ENCODE data around the gene TPRA1. TPM values are rescaled to one million over a fixed set of nuclear protein-coding genes. Genes with fewer than 3 reads are reported as not detected.
"Not testable (repeated sequence)": the region's sequence is repeated elsewhere in the genome, so short reads cannot be mapped to it uniquely, and the experiment has no call there.

The TPRA1 gene
- total RNA-seq, 2 experiments from 2014 or later = 15.1 to 15.9 TPM

- Mint-ChIP-seq H3K27ac (no peak overlapping the region), H3K4me1 (ENCODE audit: low read depth) (peaks cover 4% of the 10 kb centered on the region), H3K27me3 (ENCODE audit: low read depth) (peaks cover 7% of the 10 kb centered on the region), H3K4me3 (no peak overlapping the region), H3K9me3 (no peaks in the 10 kb centered on the region), H3K36me3 (ENCODE audit: low read depth) (no peaks in the 10 kb centered on the region)
- DNase-seq = no peak
- CTCF ChIA-PET = interaction anchor here (1.2 to 4.0 kb wide), 3 partner anchors 8 to 64 kb away, joined by 3 to 18 read pairs (median 9); no protein-coding TSS in a partner anchor
- intact Hi-C loops (cut with micrococcal nuclease) = no loop called here
Observed at GRCh38 chr3:127536830-127537812, 53.4 kb downstream of the TPRA1 start.

DNA sequence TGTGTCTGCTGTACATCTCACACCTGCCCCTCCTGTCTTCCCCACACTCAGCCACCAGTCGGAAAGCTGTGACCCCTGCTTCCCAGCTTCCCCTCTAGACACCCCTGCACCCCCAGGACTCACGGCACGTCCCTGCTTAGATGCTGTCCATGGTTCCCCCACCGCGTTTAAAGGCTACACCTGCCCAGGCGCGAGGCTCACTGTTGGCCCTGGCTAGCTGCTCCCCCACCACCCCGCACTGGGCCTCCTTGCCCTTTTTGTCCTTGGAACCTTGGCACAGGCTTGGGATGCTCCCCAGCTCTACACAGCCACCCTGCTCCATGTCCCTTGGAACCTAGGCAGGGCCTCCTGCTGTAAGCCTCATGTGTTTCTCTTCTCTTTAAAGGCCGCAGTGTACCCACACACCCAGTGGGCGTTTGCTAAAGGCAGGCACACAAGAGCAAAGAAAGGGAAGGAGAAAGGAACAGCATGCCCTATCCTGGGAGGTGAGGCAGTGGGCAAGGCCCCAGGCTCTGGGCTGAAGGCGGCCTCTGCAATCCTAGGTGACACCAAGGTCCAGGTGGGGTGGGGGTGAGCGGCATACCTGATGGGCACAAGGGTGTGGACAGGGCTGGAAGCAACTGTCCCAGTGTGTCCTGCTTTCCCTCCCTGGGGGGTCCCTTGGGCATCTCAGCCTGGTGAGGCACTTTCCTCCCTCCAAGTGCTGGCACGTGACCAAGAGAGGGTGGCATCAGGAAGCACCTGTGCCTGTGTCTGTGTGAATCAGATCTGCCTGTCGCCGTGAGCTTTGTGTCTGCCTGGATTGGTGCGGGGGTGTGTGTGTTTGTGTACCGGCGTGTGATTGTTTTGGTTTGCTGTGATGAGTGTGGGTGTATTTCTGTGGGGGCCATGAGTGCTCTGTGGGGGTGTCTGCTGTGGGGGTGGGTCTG, 54.4 kb downstream of the TPRA1 start:
- H3K27ac Mint-ChIP-seq = no peak overlapping the region
- intact Hi-C loops (cut with micrococcal nuclease) = no loop called here
- H3K4me1 Mint-ChIP-seq (ENCODE audit: low read depth) = peaks cover 4% of the 10 kb centered on the region
- CTCF ChIA-PET = interaction anchor here (2.6 to 4.0 kb wide), 2 partner anchors 9 to 12 kb away, joined by 9 to 18 read pairs; no protein-coding TSS in a partner anchor
- H3K9me3 Mint-ChIP-seq = no peaks in the 10 kb centered on the region
- peaks cover 7% of the 10 kb centered on the region for H3K27me3 Mint-ChIP-seq (ENCODE audit: low read depth)
- no peak overlapping the region for H3K4me3 Mint-ChIP-seq
- no peaks in the 10 kb centered on the region for H3K36me3 Mint-ChIP-seq (ENCODE audit: low read depth)
- no peak for DNase-seq

- no peaks in the 10 kb centered on the region for H3K9me3 Mint-ChIP-seq
- H3K27me3 Mint-ChIP-seq (ENCODE audit: low read depth) = peaks cover 7% of the 10 kb centered on the region
- no peaks in the 10 kb centered on the region for H3K36me3 Mint-ChIP-seq (ENCODE audit: low read depth)
- CTCF ChIA-PET = interaction anchor here (1.0 to 2.6 kb wide), 2 partner anchors 10 to 12 kb away, joined by 3 to 9 read pairs; no protein-coding TSS in a partner anchor
- DNase-seq = no peak
- peaks cover 4% of the 10 kb centered on the region for H3K4me1 Mint-ChIP-seq (ENCODE audit: low read depth)
- intact Hi-C loops (cut with micrococcal nuclease) = no loop called here
- no peak overlapping the region for H3K4me3 Mint-ChIP-seq
- no peak overlapping the region for H3K27ac Mint-ChIP-seq
Observed at GRCh38 chr3:127535106-127535785, 55.3 kb downstream of the TPRA1 start.

GRCh38 chr3:127534564-127534963, 56.0 kb downstream of the TPRA1 start:
- intact Hi-C loops (cut with micrococcal nuclease) = no loop called here
- Mint-ChIP-seq H3K4me1 (ENCODE audit: low read depth) (peaks cover 4% of the 10 kb centered on the region), H3K9me3 (no peaks in the 10 kb centered on the region), H3K4me3 (no peak overlapping the region), H3K27me3 (ENCODE audit: low read depth) (peaks cover 7% of the 10 kb centered on the region), H3K27ac (no peak overlapping the region), H3K36me3 (ENCODE audit: low read depth) (no peaks in the 10 kb centered on the region)
- no peak for DNase-seq
- CTCF ChIA-PET = interaction anchor here (1.0 kb wide), 1 partner anchor 13 kb away, joined by 3 read pairs; no protein-coding TSS in a partner anchor

- Mint-ChIP-seq H3K9me3 (no peaks in the 10 kb centered on the region), H3K4me3 (no peak overlapping the region), H3K27ac (no peak overlapping the region), H3K4me1 (ENCODE audit: low read depth) (peaks cover 4% of the 10 kb centered on the region), H3K36me3 (ENCODE audit: low read depth) (no peaks in the 10 kb centered on the region), H3K27me3 (ENCODE audit: low read depth) (peaks cover 7% of the 10 kb centered on the region)
- no peak for DNase-seq
- intact Hi-C loops (cut with micrococcal nuclease) = no loop called here
- CTCF ChIA-PET = no interaction called here
Observed at GRCh38 chr3:127534161-127534451, 56.4 kb downstream of the TPRA1 start.

- H3K27me3 Mint-ChIP-seq (ENCODE audit: low read depth) = peaks cover 4% of the 10 kb centered on the region
- CTCF ChIA-PET = interaction anchor here (0.5 to 0.6 kb wide), 3 partner anchors 20 to 1438 kb away, joined by 3 to 7 read pairs (median 4); no protein-coding TSS in a partner anchor
Observed at GRCh38 chr3:127532561-127533203, 57.9 kb downstream of the TPRA1 start.

DNA sequence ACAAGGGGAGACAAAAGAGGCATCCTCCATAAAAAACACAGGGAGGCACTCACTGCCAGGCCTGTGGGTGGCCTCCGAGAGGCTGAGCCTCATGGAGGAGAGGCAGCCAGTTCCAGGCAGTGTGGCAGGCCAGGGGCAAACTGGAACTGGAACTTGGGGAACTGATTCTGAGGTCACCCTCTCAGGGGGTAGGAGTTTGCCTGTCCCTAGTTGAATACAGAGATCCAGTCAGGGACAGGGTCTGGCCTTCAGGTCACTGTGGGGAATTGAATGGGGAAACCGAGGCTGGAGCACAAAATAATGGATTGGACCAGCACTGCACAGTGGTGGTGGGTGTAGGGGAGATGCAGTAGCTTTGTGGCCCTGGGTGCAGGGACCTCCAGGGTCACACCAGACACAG, 58.7 kb downstream of the TPRA1 start:
- Mint-ChIP-seq H3K9me3 (no peaks in the 10 kb centered on the region), H3K4me1 (ENCODE audit: low read depth) (peaks cover 4% of the 10 kb centered on the region), H3K36me3 (ENCODE audit: low read depth) (no peaks in the 10 kb centered on the region), H3K27me3 (ENCODE audit: low read depth) (peaks cover 4% of the 10 kb centered on the region), H3K27ac (no peak overlapping the region), H3K4me3 (no peak overlapping the region)
- intact Hi-C loops (cut with micrococcal nuclease) = no loop called here
- DNase-seq = no peak
- CTCF ChIA-PET = no interaction called here

More at GRCh38 chr3:127532561-127533203, 57.9 kb downstream of the TPRA1 start:
- no peak for DNase-seq
- Mint-ChIP-seq H3K9me3 (no peaks in the 10 kb centered on the region), H3K27ac (no peak overlapping the region), H3K4me3 (no peak overlapping the region), H3K4me1 (ENCODE audit: low read depth) (peaks cover 4% of the 10 kb centered on the region), H3K36me3 (ENCODE audit: low read depth) (no peaks in the 10 kb centered on the region)
- intact Hi-C loops (cut with micrococcal nuclease) = no loop called here

DNA sequence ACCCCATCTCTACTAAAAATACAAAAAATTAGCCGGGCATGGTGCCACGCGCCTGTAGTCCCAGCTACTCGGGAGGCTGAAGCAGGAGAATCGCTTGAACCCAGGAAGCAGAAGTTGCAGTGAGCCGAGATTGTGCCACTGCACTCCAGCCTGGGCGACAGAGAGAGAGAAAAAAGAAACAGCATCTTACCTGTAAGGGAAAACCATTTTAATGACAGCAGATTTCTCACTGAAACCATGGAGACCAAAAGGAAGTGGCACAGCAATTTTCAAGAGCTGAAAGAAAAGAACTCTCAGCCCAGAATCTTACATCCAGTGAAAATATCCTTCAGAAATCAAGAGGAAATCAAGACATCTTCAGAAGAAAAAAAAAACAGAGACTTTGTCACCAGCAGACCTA, 59.7 kb downstream of the TPRA1 start:
- H3K4me1 Mint-ChIP-seq (ENCODE audit: low read depth); H3K36me3 Mint-ChIP-seq (ENCODE audit: low read depth); CTCF ChIA-PET; H3K9me3 Mint-ChIP-seq; intact Hi-C loops (cut with micrococcal nuclease); H3K27me3 Mint-ChIP-seq (ENCODE audit: low read depth); H3K4me3 Mint-ChIP-seq; H3K27ac Mint-ChIP-seq; DNase-seq: not testable (repeated sequence)

DNA sequence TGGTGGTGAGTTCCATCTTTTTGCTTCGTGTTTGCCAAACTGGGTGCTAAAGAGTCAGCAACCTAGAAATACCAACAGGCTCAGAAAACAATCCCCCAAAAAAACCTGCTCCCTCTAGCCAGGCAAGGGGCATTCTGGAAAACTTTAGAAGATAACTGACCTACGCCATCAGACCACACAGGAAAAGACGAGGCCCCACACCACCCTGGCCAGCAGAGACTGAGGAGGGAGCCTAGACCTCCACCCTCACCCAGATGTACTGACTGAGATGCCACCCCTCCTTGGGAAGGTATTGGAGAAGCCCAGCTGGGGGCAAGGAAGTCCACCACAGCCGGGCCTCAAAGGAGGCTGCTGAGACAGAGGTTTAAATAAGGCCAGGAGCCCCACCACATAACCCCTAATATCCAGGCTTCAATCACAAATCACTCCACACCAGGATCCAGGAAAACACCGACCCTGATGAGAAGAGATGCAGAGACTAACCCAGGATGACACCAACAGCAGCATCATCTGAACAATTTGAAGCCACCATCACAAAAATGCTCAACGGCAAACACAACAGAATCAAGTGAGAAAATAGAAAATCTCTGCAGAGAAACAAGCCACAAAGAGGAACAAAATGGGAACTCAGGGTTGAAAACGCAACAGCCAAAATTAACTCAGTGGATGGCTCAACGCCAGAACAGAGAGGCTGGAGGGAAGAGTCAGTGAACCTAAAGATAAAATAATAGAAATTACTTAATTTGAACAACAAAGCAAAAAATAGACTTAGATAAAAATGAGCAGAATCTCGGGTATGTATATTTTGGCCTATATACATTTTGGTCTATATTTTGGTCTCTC, 61.0 kb downstream of the TPRA1 start:
- no peak overlapping the region for H3K4me3 Mint-ChIP-seq
- H3K4me1 Mint-ChIP-seq (ENCODE audit: low read depth) = no peaks in the 10 kb centered on the region
- intact Hi-C loops (cut with micrococcal nuclease) = no loop called here
- H3K9me3 Mint-ChIP-seq = no peaks in the 10 kb centered on the region
- peaks cover 8% of the 10 kb centered on the region for H3K27me3 Mint-ChIP-seq (ENCODE audit: low read depth)
- H3K36me3 Mint-ChIP-seq (ENCODE audit: low read depth) = no peaks in the 10 kb centered on the region
- no peak overlapping the region for H3K27ac Mint-ChIP-seq
- no peak for DNase-seq
- CTCF ChIA-PET = interaction anchor here (1.2 kb wide), 2 partner anchors 16 to 19 kb away, joined by 3 read pairs; no protein-coding TSS in a partner anchor

- Mint-ChIP-seq H3K36me3 (ENCODE audit: low read depth) (no peaks in the 10 kb centered on the region), H3K9me3 (peaks cover 2% of the 10 kb centered on the region), H3K4me3 (no peak overlapping the region), H3K27me3 (ENCODE audit: low read depth) (peaks cover 8% of the 10 kb centered on the region), H3K4me1 (ENCODE audit: low read depth) (no peaks in the 10 kb centered on the region), H3K27ac (no peak overlapping the region)
- intact Hi-C loops (cut with micrococcal nuclease) = no loop called here
- DNase-seq = no peak
- CTCF ChIA-PET = no interaction called here
Observed at GRCh38 chr3:127525373-127525772, 65.2 kb downstream of the TPRA1 start.

GRCh38 chr3:127524296-127524896, 66.1 kb downstream of the TPRA1 start:
- peaks cover 8% of the 10 kb centered on the region for H3K27me3 Mint-ChIP-seq (ENCODE audit: low read depth)
- CTCF ChIA-PET = no interaction called here

More at GRCh38 chr3:127524296-127524896, 66.1 kb downstream of the TPRA1 start:
- peaks cover 2% of the 10 kb centered on the region for H3K9me3 Mint-ChIP-seq
- H3K36me3 Mint-ChIP-seq (ENCODE audit: low read depth) = no peaks in the 10 kb centered on the region
- H3K4me1 Mint-ChIP-seq (ENCODE audit: low read depth) = no peaks in the 10 kb centered on the region
- no peak overlapping the region for H3K4me3 Mint-ChIP-seq
- DNase-seq = no peak
- no peak overlapping the region for H3K27ac Mint-ChIP-seq
- intact Hi-C loops (cut with micrococcal nuclease) = no loop called here

Data from activated naive CD4-positive, alpha-beta T cell treated with anti-CD3 and anti-CD28 coated beads for 36 hours (primary cell).